LNCaP clone FGC (cell line): ENCODE data around the gene SPATA12.

ENCODE experiments used
- DNase-seq: peaks from one replicate; pipeline ENCODE4 v3.0.0-alpha.2; 2011; ENCODE audit warnings: low read depth
- H3K4me3 ChIP-seq: 2 replicates; pipeline ENCODE4 v1.5.1; 2011; ENCODE audit warnings: mild to moderate bottlenecking, low read depth, low read length, control low read depth
- TF ChIP-seq, protein P1 (sequence below): IDR thresholded peaks from 2 replicates; pipeline ENCODE4 v1.5.1; 2012; ENCODE audit warnings: mild to moderate bottlenecking; ENCODE audit not compliant: control insufficient read depth, insufficient read depth; ENCODE audit errors: extremely low read depth

SPATA12 gene

DNA sequence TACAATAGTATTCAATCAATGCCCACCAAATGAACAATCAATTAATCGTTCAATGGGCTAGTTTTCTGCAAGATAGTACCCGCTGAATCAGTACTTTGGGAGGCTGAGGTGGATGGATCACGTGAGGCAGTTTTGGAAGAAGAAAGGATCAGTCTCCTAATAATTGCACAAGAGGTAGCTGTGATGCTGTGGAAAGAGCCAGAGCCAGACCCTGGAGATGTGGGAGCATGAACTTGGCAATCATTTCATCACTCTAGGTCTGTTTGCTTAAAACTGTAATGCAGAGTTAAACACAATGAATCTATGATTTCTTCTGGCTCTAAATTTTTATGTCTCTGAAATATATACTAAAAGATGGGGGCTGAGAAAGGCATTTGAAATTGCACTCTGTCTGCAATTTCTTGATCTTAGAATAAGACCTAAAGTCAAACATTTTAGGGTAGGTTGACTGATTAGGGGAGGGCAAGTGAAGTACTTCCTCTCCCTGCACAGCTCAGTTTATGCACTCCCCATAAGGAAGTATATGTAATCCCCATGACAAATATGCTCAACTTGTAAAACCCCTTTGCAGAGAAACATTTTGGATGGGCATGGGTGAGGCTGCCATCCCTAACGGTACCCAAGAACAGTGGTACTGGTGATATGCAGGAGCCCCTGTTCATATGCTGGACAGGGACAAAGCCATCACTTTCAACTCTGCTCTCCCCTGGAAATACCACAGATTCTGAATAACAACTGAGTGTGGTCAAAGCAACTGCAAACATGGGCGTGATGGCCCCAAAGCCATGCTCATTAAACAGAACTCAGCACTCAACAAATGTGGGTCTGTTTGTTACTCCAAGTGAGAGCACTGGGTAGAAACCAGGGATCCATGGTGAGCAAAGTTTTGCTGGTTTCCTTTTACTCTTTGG, 28.6 kb upstream of the SPATA12 start:
- TF ChIP-seq, protein P1, sequence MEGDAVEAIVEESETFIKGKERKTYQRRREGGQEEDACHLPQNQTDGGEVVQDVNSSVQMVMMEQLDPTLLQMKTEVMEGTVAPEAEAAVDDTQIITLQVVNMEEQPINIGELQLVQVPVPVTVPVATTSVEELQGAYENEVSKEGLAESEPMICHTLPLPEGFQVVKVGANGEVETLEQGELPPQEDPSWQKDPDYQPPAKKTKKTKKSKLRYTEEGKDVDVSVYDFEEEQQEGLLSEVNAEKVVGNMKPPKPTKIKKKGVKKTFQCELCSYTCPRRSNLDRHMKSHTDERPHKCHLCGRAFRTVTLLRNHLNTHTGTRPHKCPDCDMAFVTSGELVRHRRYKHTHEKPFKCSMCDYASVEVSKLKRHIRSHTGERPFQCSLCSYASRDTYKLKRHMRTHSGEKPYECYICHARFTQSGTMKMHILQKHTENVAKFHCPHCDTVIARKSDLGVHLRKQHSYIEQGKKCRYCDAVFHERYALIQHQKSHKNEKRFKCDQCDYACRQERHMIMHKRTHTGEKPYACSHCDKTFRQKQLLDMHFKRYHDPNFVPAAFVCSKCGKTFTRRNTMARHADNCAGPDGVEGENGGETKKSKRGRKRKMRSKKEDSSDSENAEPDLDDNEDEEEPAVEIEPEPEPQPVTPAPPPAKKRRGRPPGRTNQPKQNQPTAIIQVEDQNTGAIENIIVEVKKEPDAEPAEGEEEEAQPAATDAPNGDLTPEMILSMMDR, result no peak
- no peak for DNase-seq
- no peak overlapping the region for H3K4me3 ChIP-seq

DNA sequence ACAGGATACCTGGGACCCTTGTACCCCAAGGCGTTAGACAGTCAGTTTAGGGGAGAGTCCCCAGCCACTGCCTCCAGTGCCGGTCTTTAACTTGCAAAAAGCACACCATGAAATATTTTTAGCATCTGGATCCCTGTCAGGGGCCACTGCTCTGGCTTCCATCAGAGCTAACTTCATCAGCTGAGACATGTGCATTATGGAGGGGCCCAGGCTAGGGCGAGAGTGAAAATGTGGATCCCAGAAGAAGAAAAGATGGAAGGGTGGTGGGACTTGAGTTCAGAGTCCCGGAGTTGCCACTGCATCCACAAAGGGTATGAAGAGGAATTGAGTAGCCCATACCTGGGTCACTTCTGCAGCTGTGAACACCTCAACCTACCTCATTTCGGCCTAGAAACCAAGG, 23.5 kb upstream of the SPATA12 start:
- no peak for DNase-seq
- TF ChIP-seq, protein P1, result no peak
- H3K4me3 ChIP-seq, result no peak overlapping the region

GRCh38 chr3:57038466-57039164, 21.8 kb upstream of the SPATA12 start:
- no peak for DNase-seq
- H3K4me3 ChIP-seq, result no peak overlapping the region
- TF ChIP-seq, protein P1, result no peak

GRCh38 chr3:57041674-57042073, 18.8 kb upstream of the SPATA12 start:
- DNase-seq, result peak; percentile 37
- no peak overlapping the region for H3K4me3 ChIP-seq
- TF ChIP-seq, protein P1, result no peak

DNA sequence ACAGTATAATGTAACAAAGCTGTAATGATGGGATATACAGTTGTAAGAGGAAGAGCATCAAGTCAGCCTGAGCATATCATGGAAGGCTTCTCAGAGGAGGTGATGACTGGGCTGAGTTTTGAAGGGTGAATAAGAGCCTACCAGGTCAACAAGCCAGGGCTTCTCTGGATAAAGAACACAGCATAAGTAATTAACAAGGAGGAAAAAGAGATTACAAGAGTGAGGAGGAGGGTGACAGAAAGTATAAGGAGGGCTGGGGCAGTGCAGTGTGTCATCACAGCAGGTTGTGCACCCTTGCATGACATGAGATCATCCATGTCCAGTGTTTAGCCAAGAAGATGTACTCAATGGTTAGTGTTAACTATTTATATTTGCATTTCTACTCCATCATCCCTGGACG, 16.9 kb upstream of the SPATA12 start:
- H3K4me3 ChIP-seq, result no peak overlapping the region
- no peak for DNase-seq
- TF ChIP-seq, protein P1, result no peak

DNA sequence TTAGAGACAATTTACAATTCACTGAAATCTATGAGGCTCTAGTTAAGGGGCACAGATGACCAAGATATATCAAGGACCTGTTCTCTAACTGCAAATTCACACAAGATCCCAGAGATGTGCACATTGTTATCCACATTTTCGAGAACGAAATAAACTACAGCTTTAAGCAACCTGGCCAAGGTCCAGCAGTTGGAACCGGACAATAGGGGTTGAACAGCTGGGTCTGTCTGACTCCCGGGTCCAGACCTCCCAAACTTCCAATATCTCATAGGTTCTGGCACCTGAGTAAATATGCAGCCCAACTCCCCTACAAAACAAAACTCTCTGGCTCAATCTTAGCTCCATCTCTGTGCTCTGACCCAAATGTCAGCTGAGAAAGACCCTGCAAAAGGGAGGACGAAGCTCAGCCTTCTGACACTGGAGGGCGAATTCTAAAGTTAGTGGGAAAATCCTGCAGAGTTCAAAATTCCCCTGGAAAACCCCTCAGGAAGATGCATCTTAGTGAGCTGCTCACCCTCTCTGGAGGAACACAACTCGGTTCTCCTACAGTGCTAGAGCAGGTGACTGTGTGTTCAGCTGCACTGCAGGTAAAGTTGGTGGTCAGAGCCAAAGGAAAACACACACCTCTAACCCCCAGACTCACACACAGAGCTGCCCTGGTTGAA, 14.2 kb upstream of the SPATA12 start:
- no peak for DNase-seq
- TF ChIP-seq, protein P1, result no peak
- H3K4me3 ChIP-seq, result no peak overlapping the region
